GM10266 (cell line): ENCODE results near the gene LRIG2.
A peak's percentile ranks its signal among the peaks of the same experiment; 100 is the strongest.
"Not testable (repeated sequence)": the region's sequence is repeated elsewhere in the genome, so short reads cannot be mapped to it uniquely, and the experiment has no call there.

Experiments
- DNase-seq: peaks from one replicate; pipeline ENCODE4 v3.0.0; 2012; ENCODE audit errors: extremely low spot score
- CTCF ChIP-seq: IDR thresholded peaks from 2 replicates; pipeline ENCODE4 v1.5.1; 2012; ENCODE audit warnings: mild to moderate bottlenecking, low read depth; ENCODE audit not compliant: control insufficient read depth, insufficient read depth; ENCODE audit errors: missing control alignments

The LRIG2 gene

GRCh38 chr1:113073479-113073950 lies 517 bp downstream of the LRIG2 start:
- peak; percentile 18 for DNase-seq

GRCh38 chr1:113074237-113074636 lies 1.2 kb downstream of the LRIG2 start:
- TF ChIP-seq CTCF, result no peak
- peak; percentile 23 for DNase-seq

More at GRCh38 chr1:113073479-113073950, 517 bp downstream of the LRIG2 start:
- TF ChIP-seq CTCF, result peak; percentile 61

GRCh38 chr1:113077978-113078377 lies 5.0 kb downstream of the LRIG2 start:
- not testable (repeated sequence) for DNase-seq

GRCh38 chr1:113086541-113086940 lies 13.5 kb downstream of the LRIG2 start:
- no peak for TF ChIP-seq CTCF
- no peak for DNase-seq

- no peak for DNase-seq
- TF ChIP-seq CTCF, result no peak
These were observed 16.0 kb downstream of the LRIG2 start for GRCh38 chr1:113088972-113089371.

- TF ChIP-seq CTCF, result no peak
- DNase-seq, result no peak
These were observed 17.1 kb downstream of the LRIG2 start for GRCh38 chr1:113090051-113090450.

GRCh38 chr1:113091988-113092594 lies 19.1 kb downstream of the LRIG2 start:
- no peak for TF ChIP-seq CTCF
- no peak for DNase-seq

- TF ChIP-seq CTCF, result no peak
- no peak for DNase-seq
These were observed 21.5 kb downstream of the LRIG2 start for GRCh38 chr1:113094506-113094905.
